B cell (primary cell): ENCODE results near the gene WDR54. TPM values are rescaled to one million over a fixed set of nuclear protein-coding genes. Genes with fewer than 3 reads are reported as not detected.

ENCODE experiments used
- ATAC-seq: fragments of 200-7000 bp; cut with Tn5 transposase; one replicate; pipeline ENCODE4 v1.10.0; 2021; ENCODE audit warnings: low read depth, mild to moderate bottlenecking, moderate number of reproducible peaks, moderate library complexity
- CTCF ChIA-PET: fragments of 350-600 bp; sonication (Branson Sonifier 250); formaldehyde crosslinking; loops from one replicate; lab custom pipeline; 2021; ENCODE audit warnings: antibody characterized with exemption, inconsistent platforms; lab: Charles Lee
- POLR2A ChIA-PET: fragments of 350-600 bp; sonication (Branson Sonifier 250); formaldehyde crosslinking; loops from one replicate; lab custom pipeline; 2021; ENCODE audit warnings: antibody characterized with exemption; lab: Charles Lee
- DNase-seq: peaks from one replicate; pipeline ENCODE4 v3.0.0; 2013
- H2AFZ ChIP-seq: 2 replicates; pipeline ENCODE4 v1.6.1; 2012; ENCODE audit warnings: mild to moderate bottlenecking, low read depth, low read length; ENCODE audit not compliant: insufficient read depth, poor library complexity, severe bottlenecking
- H3K27ac ChIP-seq, 2 donors: 1 replicate in 1 of 2; 2 replicates in 1 of 2; pipeline ENCODE4 v1.5.1; 2012 to 2013; ENCODE audit warnings: low read length in 2 of 2, mild to moderate bottlenecking in 2 of 2, moderate library complexity in 1 of 2
- H3K27me3 ChIP-seq, 4 experiments: fragments of 200-600 bp in 1 of 4; sonication (generic) in 1 of 4; replicated peaks in 1 of 4; 1 replicate in 2 of 4; 2 replicates in 2 of 4; pipeline versions ENCODE4 v1.6.1 to v1.7.0; 2013 to 2016; ENCODE audit warnings: low read length in 3 of 4, mild to moderate bottlenecking in 2 of 4, mixed read lengths in 1 of 4, moderate library complexity in 1 of 4; ENCODE audit not compliant: insufficient read depth in 4 of 4, control insufficient read depth in 3 of 4; ENCODE audit errors: control extremely low read depth in 1 of 4
- H3K36me3 ChIP-seq, 2 experiments: replicated peaks in 1 of 2; 1 replicate in 1 of 2; 2 replicates in 1 of 2; pipeline versions ENCODE4 v1.6.1 to v1.7.1; 2013; ENCODE audit warnings: low read length in 1 of 2; ENCODE audit not compliant: insufficient read depth in 2 of 2, control insufficient read depth in 1 of 2; ENCODE audit errors: control extremely low read depth in 1 of 2, extremely low read depth in 1 of 2
- H3K4me1 ChIP-seq, 2 donors: fragments of 200-600 bp in 1 of 2; sonication (generic) in 1 of 2; 1 replicate in 1 of 2; 2 replicates in 1 of 2; pipeline versions ENCODE4 v1.5.1 to v1.6.1; 2013 to 2017; ENCODE audit warnings: low read length in 2 of 2; ENCODE audit not compliant: control insufficient read depth in 2 of 2, insufficient read depth in 2 of 2
- H3K4me2 ChIP-seq: replicated peaks from 2 replicates; pipeline ENCODE3; 2012; ENCODE audit warnings: mild to moderate bottlenecking, low read depth, low read length; ENCODE audit not compliant: poor library complexity, severe bottlenecking
- H3K4me3 ChIP-seq, 5 experiments: fragments of 200-600 bp in 1 of 5; sonication (generic) in 1 of 5; 1 replicate in 3 of 5; 2 replicates in 2 of 5; pipeline versions ENCODE4 v1.5.1 to v1.7.0; 2011 to 2016; ENCODE audit warnings: low read length in 4 of 5, mild to moderate bottlenecking in 4 of 5, low read depth in 2 of 5, control low read depth in 1 of 5, moderate library complexity in 1 of 5; ENCODE audit not compliant: insufficient read depth in 1 of 5; ENCODE audit errors: control extremely low read depth in 1 of 5, extremely low read depth in 1 of 5
- H3K79me2 ChIP-seq: fragments of 200-600 bp; sonication (generic); one replicate; pipeline ENCODE4 v1.6.0; 2016; ENCODE audit warnings: low read length; ENCODE audit not compliant: control insufficient read depth, insufficient read depth
- H3K9ac ChIP-seq: fragments of 200-600 bp; sonication (generic); 2 replicates; pipeline ENCODE4 v1.6.1; 2017; ENCODE audit warnings: mild to moderate bottlenecking, low read length, moderate library complexity
- H3K9me3 ChIP-seq, 3 donors: one replicate each; pipeline versions ENCODE4 v1.6.1 to v1.7.1; 2013; ENCODE audit warnings: low read length in 2 of 3; ENCODE audit not compliant: control insufficient read depth in 2 of 3, insufficient read depth in 1 of 3; ENCODE audit errors: control extremely low read depth in 1 of 3
- H4K20me1 ChIP-seq: 2 replicates; pipeline ENCODE4 v1.6.0; 2012; ENCODE audit warnings: mild to moderate bottlenecking, low read length; ENCODE audit not compliant: insufficient read depth, control insufficient read depth, poor library complexity, severe bottlenecking
- H3K27ac Mint-ChIP-seq: one replicate; pipeline ENCODE4 v1.8.0; 2021; ENCODE audit warnings: mixed read lengths
- H3K27me3 Mint-ChIP-seq: one replicate; pipeline ENCODE4 v1.8.0; 2021; ENCODE audit warnings: mixed read lengths
- H3K4me1 Mint-ChIP-seq: one replicate; pipeline ENCODE4 v1.8.0; 2021; ENCODE audit warnings: mixed read lengths
- H3K4me3 Mint-ChIP-seq: one replicate; pipeline ENCODE4 v1.8.0; 2021; ENCODE audit warnings: mixed read lengths
- H3K9me3 Mint-ChIP-seq: one replicate; pipeline ENCODE4 v1.8.0; 2022; ENCODE audit warnings: mixed read lengths; ENCODE audit not compliant: insufficient read depth
- EZH2 ChIP-seq: IDR thresholded peaks from 2 replicates; pipeline ENCODE4 v1.6.1; 2012; ENCODE audit warnings: borderline replicate concordance, low read depth, mild to moderate bottlenecking, moderate library complexity, low read length; ENCODE audit not compliant: insufficient read depth, poor library complexity, severe bottlenecking
- WGBS: methylation state at CpG from one replicate; pipeline ENCODE4 v1.1.5; 2013; ENCODE audit warnings: missing lambda C conversion rate; ENCODE audit not compliant: insufficient coverage; 5-methylcytosine and 5-hydroxymethylcytosine counted together
- intact Hi-C: fragments of 100-400 bp; cut with micrococcal nuclease; formaldehyde crosslinking; loops from one replicate; pipeline ENCODE4 v1.10.0; 2022
- polyA plus RNA-seq: library from polyadenylated mRNA; depleted of rRNA; stranded (reverse); fragments of >200 nt; gene quantifications from 2 replicates; pipeline ENCODE4 v1.2.3, GENCODE V29; 2012
- total RNA-seq, 2 donors: library from RNA; stranded (reverse); fragments of 120-200 nt in 1 of 2; gene quantifications; 1 replicate in 1 of 2; 2 replicates in 1 of 2; pipeline versions ENCODE4 v1.2.3 to v1.2.4, GENCODE V29; 2013 to 2022
- TF ChIP-seq, protein P1 (sequence below): fragments of 200-600 bp; IDR thresholded peaks from one replicate; pipeline ENCODE4 v1.8.0; 2022; ENCODE audit warnings: antibody characterized with exemption, mild to moderate bottlenecking

Gene WDR54
- total and polyA plus RNA-seq, 2 donors (not counting 1 experiment from before 2014, with no cell fraction given): 42.2 to 52.8 TPM

DNA sequence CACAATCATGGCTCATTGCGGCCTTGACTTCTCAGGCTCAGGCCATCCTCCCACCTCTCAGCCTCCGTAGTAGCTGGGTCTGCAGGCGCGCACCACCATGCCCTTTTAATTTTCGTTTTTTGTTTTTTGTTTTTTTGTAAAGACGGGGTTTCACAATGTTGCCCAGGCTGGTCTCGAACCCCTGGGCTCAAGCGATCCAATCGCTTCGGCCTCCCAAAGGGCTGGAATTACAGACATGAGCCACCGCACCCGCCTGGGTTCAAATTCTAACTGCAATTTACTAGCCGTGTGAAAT is 29.1 kb upstream of the WDR54 start:
- no peaks in the 10 kb centered on the region for H3K9me3 Mint-ChIP-seq
- peak overlapping the region; percentile 17 for H3K27ac Mint-ChIP-seq
- Histone ChIP-seq H3K9ac (peak overlapping the region; percentile 92), H3K4me1 (peaks cover 18 to 24% of the 10 kb centered on the region in 2 donors), H3K27ac (no peak overlapping the region), H4K20me1 (peaks cover 18% of the 10 kb centered on the region), H3K36me3 (no peaks in the 10 kb centered on the region), H3K27me3 (peaks cover 0 to 7% (median 0%) of the 10 kb centered on the region in 4 experiments), H3K4me2 (peak overlapping the region; percentile 81), H3K9me3 (no peaks in the 10 kb centered on the region), H2AFZ (peak overlapping the region; percentile 83), H3K4me3 (peak overlapping the region in 1 of 5 experiments; percentile 80), H3K79me2 (peaks cover 53% of the 10 kb centered on the region)
- DNase-seq: no peak
- intact Hi-C loops: loop anchor here (1.0 to 10.0 kb wide), 10 partner anchors 23 to 564 kb away; partner anchors contain the start of genes C2orf81, CCDC142, DOK1 and LOXL3
- H3K4me3 Mint-ChIP-seq: peak overlapping the region; percentile 24
- WGBS: 65% methylated on average over 7 of the region's 13 CpGs
- CTCF ChIA-PET: interaction anchor here (1.0 to 2.2 kb wide), 17 partner anchors 8 to 569 kb away, joined by 3 to 11 read pairs (median 3); partner anchors contain the start of genes AUP1, C2orf81, HTRA2 and INO80B
- H3K4me1 Mint-ChIP-seq: peaks cover 16% of the 10 kb centered on the region
- POLR2A ChIA-PET: interaction anchor here (1.2 to 1.6 kb wide), 3 partner anchors 62 to 80 kb away, joined by 3 to 5 read pairs (median 3); partner anchors contain the start of genes INO80B, MRPL53 and WBP1
- ATAC-seq: no peak
- no peak for TF ChIP-seq EZH2
- TF ChIP-seq, protein P1, sequence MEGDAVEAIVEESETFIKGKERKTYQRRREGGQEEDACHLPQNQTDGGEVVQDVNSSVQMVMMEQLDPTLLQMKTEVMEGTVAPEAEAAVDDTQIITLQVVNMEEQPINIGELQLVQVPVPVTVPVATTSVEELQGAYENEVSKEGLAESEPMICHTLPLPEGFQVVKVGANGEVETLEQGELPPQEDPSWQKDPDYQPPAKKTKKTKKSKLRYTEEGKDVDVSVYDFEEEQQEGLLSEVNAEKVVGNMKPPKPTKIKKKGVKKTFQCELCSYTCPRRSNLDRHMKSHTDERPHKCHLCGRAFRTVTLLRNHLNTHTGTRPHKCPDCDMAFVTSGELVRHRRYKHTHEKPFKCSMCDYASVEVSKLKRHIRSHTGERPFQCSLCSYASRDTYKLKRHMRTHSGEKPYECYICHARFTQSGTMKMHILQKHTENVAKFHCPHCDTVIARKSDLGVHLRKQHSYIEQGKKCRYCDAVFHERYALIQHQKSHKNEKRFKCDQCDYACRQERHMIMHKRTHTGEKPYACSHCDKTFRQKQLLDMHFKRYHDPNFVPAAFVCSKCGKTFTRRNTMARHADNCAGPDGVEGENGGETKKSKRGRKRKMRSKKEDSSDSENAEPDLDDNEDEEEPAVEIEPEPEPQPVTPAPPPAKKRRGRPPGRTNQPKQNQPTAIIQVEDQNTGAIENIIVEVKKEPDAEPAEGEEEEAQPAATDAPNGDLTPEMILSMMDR: no peak
- H3K27me3 Mint-ChIP-seq: peaks cover 5% of the 10 kb centered on the region

DNA sequence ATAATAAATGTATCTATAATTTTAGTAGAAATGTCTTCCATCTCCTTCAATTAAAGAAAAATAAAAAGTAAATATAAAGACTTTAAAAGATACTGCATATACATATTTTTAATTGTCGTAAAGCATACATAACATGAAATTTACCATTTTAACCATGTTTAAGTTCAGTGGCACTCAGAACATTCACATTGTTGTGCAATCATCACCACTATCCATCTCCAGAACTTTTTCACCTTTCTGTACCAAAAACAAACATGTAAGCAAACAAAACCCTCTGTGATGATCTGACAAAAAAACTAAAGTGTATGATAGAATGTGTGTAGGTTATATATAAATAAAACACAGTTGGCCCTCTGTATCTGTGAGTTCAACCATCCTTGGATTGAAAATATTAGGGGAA is 28.0 kb upstream of the WDR54 start:
- no peaks in the 10 kb centered on the region for H3K9me3 Mint-ChIP-seq
- no peak for DNase-seq
- no peaks in the 10 kb centered on the region for H3K9me3 ChIP-seq
- WGBS: 100% methylated on average over 1 of the region's 1 CpG
- no peak for ATAC-seq
- peaks cover 0 to 7% (median 0%) of the 10 kb centered on the region in 4 experiments for H3K27me3 ChIP-seq
- no peak overlapping the region for H3K9ac ChIP-seq
- H4K20me1 ChIP-seq: peaks cover 10% of the 10 kb centered on the region
- H3K27ac ChIP-seq: no peak overlapping the region
- ChIA-PET CTCF (interaction anchor here (0.9 to 2.2 kb wide), 3 partner anchors 10 to 89 kb away, joined by 4 to 6 read pairs (median 4); partner anchors contain the start of genes C2orf81, CCDC142, TTC31 and WDR54), POLR2A (no interaction called here)
- H2AFZ ChIP-seq: no peak overlapping the region
- no peak overlapping the region for H3K4me3 Mint-ChIP-seq
- peaks cover 18 to 24% of the 10 kb centered on the region in 2 donors for H3K4me1 ChIP-seq
- intact Hi-C loops: loop anchor here (5.0 to 10.0 kb wide), 3 partner anchors 141 to 194 kb away; partner anchors contain the start of genes DOK1 and LOXL3
- peaks cover 16% of the 10 kb centered on the region for H3K4me1 Mint-ChIP-seq
- H3K4me3 ChIP-seq: no peak overlapping the region
- peaks cover 42% of the 10 kb centered on the region for H3K79me2 ChIP-seq
- no peaks in the 10 kb centered on the region for H3K36me3 ChIP-seq
- no peak overlapping the region for H3K27ac Mint-ChIP-seq
- no peak for TF ChIP-seq EZH2
- TF ChIP-seq, protein P1: no peak
- H3K4me2 ChIP-seq: no peak overlapping the region
- peaks cover 5% of the 10 kb centered on the region for H3K27me3 Mint-ChIP-seq
